Neuronal stem cell (in vitro differentiated cells): Measurements from ENCODE around the gene UTRN.
A peak's percentile ranks its signal among the peaks of the same experiment; 100 is the strongest.

Experiments
- DNase-seq: peaks from one replicate; pipeline ENCODE4 v3.0.0-alpha.2; 2013; ENCODE audit warnings: low spot score
- H2AFZ ChIP-seq: one replicate; pipeline ENCODE4 v1.6.1; 2013; ENCODE audit warnings: mild to moderate bottlenecking, low read length, inconsistent platforms
- H2AK5ac ChIP-seq: 2 replicates; pipeline ENCODE4 v1.6.1; 2013; ENCODE audit warnings: low read depth, mild to moderate bottlenecking, inconsistent platforms, low read length, moderate library complexity, mixed read lengths
- H2BK120ac ChIP-seq: 2 replicates; pipeline ENCODE4 v1.6.1; 2013; ENCODE audit warnings: low read depth, mild to moderate bottlenecking, inconsistent platforms, low read length, moderate library complexity, mixed read lengths
- H2BK12ac ChIP-seq: one replicate; pipeline ENCODE4 v1.6.1; 2013; ENCODE audit warnings: low read length, inconsistent platforms
- H2BK15ac ChIP-seq: 2 replicates; pipeline ENCODE4 v1.6.1; 2013; ENCODE audit warnings: mild to moderate bottlenecking, low read length, inconsistent platforms, mixed read lengths
- H2BK5ac ChIP-seq: one replicate; pipeline ENCODE4 v1.6.1; 2013; ENCODE audit warnings: inconsistent platforms, mild to moderate bottlenecking, low read length, moderate library complexity
- H3K14ac ChIP-seq: one replicate; pipeline ENCODE4 v1.6.1; 2013; ENCODE audit warnings: low read length, inconsistent platforms
- H3K18ac ChIP-seq: 2 replicates; pipeline ENCODE4 v1.6.1; 2013; ENCODE audit warnings: low read length, inconsistent platforms
- H3K23ac ChIP-seq: 2 replicates; pipeline ENCODE4 v1.6.1; 2013; ENCODE audit warnings: low read depth, mild to moderate bottlenecking, mixed read lengths, low read length, inconsistent platforms; ENCODE audit not compliant: poor library complexity
- H3K27ac ChIP-seq: replicated peaks from 3 replicates; pipeline ENCODE4 v1.5.1; 2013; ENCODE audit warnings: low read length, inconsistent platforms
- H3K27me3 ChIP-seq, 3 experiments: 2 replicates each; pipeline ENCODE4 v1.6.1; 2013; ENCODE audit warnings: low read length in 3 of 3, mild to moderate bottlenecking in 2 of 3, inconsistent platforms in 1 of 3, low read depth in 1 of 3, mixed read lengths in 1 of 3, moderate library complexity in 1 of 3; ENCODE audit not compliant: control insufficient read depth in 3 of 3, insufficient read depth in 3 of 3
- H3K36me3 ChIP-seq, 2 donors: replicated peaks in 1 of 2; 2 replicates each; pipeline ENCODE4 v1.6.1; 2013; ENCODE audit warnings: low read length in 2 of 2; ENCODE audit not compliant: control insufficient read depth in 2 of 2, insufficient read depth in 2 of 2
- H3K4ac ChIP-seq: 2 replicates; pipeline ENCODE4 v1.6.1; 2013; ENCODE audit warnings: inconsistent platforms, mild to moderate bottlenecking, low read length, moderate library complexity
- H3K4me1 ChIP-seq, 2 donors: 1 replicate in 1 of 2; 2 replicates in 1 of 2; pipeline ENCODE4 v1.6.1; 2013; ENCODE audit warnings: low read length in 2 of 2, low read depth in 1 of 2; ENCODE audit not compliant: control insufficient read depth in 2 of 2, insufficient read depth in 1 of 2
- H3K4me2 ChIP-seq: one replicate; pipeline ENCODE4 v1.6.1; 2013; ENCODE audit warnings: mild to moderate bottlenecking, low read length, inconsistent platforms; ENCODE audit not compliant: insufficient read depth, poor library complexity, severe bottlenecking
- H3K4me3 ChIP-seq, 2 donors: 2 replicates each; pipeline ENCODE4 v1.5.1; 2013; ENCODE audit warnings: low read length in 2 of 2, mild to moderate bottlenecking in 2 of 2, inconsistent platforms in 1 of 2, moderate library complexity in 1 of 2
- H3K79me1 ChIP-seq: one replicate; pipeline ENCODE4 v1.6.1; 2013; ENCODE audit warnings: low read depth, mild to moderate bottlenecking, inconsistent platforms, low read length, moderate library complexity
- H3K9ac ChIP-seq: one replicate; pipeline ENCODE4 v1.6.1; 2013; ENCODE audit warnings: mild to moderate bottlenecking, low read depth, low read length, inconsistent platforms; ENCODE audit not compliant: poor library complexity
- H3K9me3 ChIP-seq, 2 donors: replicated peaks in 1 of 2; 2 replicates each; pipeline versions ENCODE3 to v1.6.1; 2013; ENCODE audit warnings: low read length in 2 of 2, mild to moderate bottlenecking in 2 of 2, inconsistent platforms in 1 of 2, low read depth in 1 of 2, mixed read lengths in 1 of 2, moderate library complexity in 1 of 2; ENCODE audit not compliant: control insufficient read depth in 2 of 2, insufficient read depth in 1 of 2
- H4K8ac ChIP-seq: one replicate; pipeline ENCODE4 v1.6.1; 2013; ENCODE audit warnings: low read depth, mild to moderate bottlenecking, inconsistent platforms, low read length, moderate library complexity
- H4K91ac ChIP-seq: one replicate; pipeline ENCODE4 v1.6.1; 2013; ENCODE audit warnings: low read length, low read depth, mild to moderate bottlenecking, inconsistent platforms; ENCODE audit not compliant: poor library complexity
- WGBS, 2 donors: extraction: QIAGEN DNeasy Blood & Tissue Kit; methylation state at CpG; one replicate each; pipeline ENCODE4 v1.1.7; 2013; ENCODE audit warnings: missing lambda C conversion rate in 2 of 2, mixed read lengths in 1 of 2; ENCODE audit not compliant: insufficient read length in 2 of 2, insufficient replicate concordance in 1 of 2; ENCODE audit errors: extremely low coverage in 2 of 2; 5-methylcytosine and 5-hydroxymethylcytosine counted together

Gene UTRN

DNA sequence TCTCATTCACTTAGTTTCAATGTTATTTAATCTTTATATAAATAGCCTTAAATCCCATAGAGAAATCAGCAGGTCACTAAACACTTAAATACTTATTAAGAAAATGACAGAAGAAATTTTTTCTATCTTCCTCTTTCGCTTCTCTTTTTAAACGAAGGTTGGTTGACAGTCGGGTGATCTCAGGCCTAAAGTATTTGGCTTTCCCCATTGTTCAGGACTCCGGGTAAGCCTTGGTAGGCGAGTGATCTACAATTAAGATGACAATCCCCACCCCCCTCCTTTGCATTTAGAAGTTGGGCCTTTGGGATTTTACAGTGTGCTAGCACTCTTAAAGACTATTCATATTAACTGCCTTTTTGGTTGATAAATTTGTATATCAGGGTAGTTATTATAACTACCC lies 19.7 kb upstream of the UTRN start:
- no peak overlapping the region for H3K4me3 ChIP-seq
- no peaks in the 10 kb centered on the region for H3K36me3 ChIP-seq
- peak; percentile 67 for DNase-seq
- H3K4me2 ChIP-seq: no peak overlapping the region
- no peak overlapping the region for H2BK5ac ChIP-seq
- peaks cover 11 to 20% of the 10 kb centered on the region in 2 donors for H3K4me1 ChIP-seq
- no peak overlapping the region for H3K4ac ChIP-seq
- no peak overlapping the region for H4K91ac ChIP-seq
- no peak overlapping the region for H3K9ac ChIP-seq
- H2BK15ac ChIP-seq: no peak overlapping the region
- no peak overlapping the region for H3K18ac ChIP-seq
- H2AFZ ChIP-seq: peak overlapping the region; percentile 77
- H2AK5ac ChIP-seq: no peak overlapping the region
- no peak overlapping the region for H2BK120ac ChIP-seq
- H3K23ac ChIP-seq: no peak overlapping the region
- no peak overlapping the region for H3K27ac ChIP-seq
- H3K14ac ChIP-seq: no peak overlapping the region
- H3K79me1 ChIP-seq: no peaks in the 10 kb centered on the region
- peaks cover 1 to 8% of the 10 kb centered on the region in 2 donors for H3K9me3 ChIP-seq
- H4K8ac ChIP-seq: no peak overlapping the region
- no peak overlapping the region for H2BK12ac ChIP-seq
- no peaks in the 10 kb centered on the region for H3K27me3 ChIP-seq
- no CpG with 5 or more reads among the region's 5 CpGs for WGBS, 2 donors

DNA sequence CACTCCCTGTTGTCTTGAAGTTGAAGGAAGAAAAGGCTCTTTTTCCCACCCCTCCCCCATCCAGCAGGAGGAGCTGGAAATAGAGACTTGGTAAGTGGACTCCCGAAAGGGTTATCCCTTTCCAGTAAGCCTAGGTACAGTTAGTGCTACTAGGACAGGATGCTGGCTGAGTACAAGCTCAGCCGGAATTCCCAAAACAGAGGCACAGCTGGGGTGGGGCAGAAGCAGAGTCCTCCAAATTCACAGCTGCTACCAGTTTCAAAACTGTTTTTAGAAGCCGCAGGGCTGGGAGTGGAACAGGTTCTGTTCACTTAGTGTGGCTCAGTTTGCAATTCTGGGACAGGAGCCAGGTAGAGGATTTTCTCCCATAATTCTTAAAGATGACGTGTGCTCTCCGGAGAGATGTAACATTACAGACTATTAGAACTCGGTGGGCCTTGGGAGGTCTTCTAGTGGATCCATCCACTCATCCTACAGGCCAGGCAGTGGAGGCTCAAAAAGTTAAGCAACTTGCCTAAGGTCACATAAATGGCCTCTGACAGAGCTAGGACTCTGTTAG lies 19.0 kb upstream of the UTRN start:
- Histone ChIP-seq H2BK15ac (no peak overlapping the region), H2AFZ (peak overlapping the region; percentile 95), H3K14ac (no peak overlapping the region), H3K36me3 (no peaks in the 10 kb centered on the region), H3K4me2 (peak overlapping the region; percentile 37), H2BK120ac (no peak overlapping the region), H3K4me3 (peak overlapping the region in 1 of 2 donors; percentile 2), H3K4ac (no peak overlapping the region), H2BK5ac (peak overlapping the region; percentile 62), H3K27ac (peak overlapping the region; percentile 89), H2BK12ac (no peak overlapping the region), H3K4me1 (peaks cover 11 to 17% of the 10 kb centered on the region in 2 donors), H3K79me1 (no peaks in the 10 kb centered on the region), H3K27me3 (no peaks in the 10 kb centered on the region), H3K9ac (no peak overlapping the region), H3K9me3 (peaks cover 1 to 8% of the 10 kb centered on the region in 2 donors), H3K18ac (no peak overlapping the region), H3K23ac (no peak overlapping the region), H2AK5ac (no peak overlapping the region), H4K8ac (no peak overlapping the region), H4K91ac (no peak overlapping the region)
- WGBS, 2 donors: no CpG with 5 or more reads among the region's 6 CpGs
- peak; percentile 48 for DNase-seq

DNA sequence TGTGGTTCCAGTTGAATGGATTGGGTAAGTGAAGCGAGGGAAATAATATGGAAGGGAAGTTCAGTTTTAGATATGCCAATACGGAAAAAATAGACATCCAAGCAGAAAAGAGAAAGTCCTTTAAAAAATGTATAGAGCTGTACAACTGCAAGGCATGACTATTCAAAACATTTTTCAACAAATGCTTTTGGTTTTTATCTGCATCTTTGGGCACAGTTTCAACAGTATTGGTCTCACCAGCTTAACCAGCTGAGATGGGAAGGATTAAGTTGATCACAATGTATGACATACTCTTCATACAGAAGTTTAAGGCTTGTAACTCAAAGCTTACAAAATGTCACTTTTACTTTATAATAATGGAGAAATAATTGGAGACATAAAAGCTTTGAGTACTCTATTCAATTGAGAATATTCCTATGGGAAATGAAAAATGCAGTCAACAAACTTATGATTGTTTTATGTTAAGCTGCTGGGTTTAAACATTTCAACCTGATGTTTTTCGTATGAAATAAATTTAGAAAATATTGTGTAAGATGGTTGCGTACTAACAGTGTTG lies 16.3 kb upstream of the UTRN start:
- Histone ChIP-seq H3K36me3 (no peaks in the 10 kb centered on the region), H3K79me1 (no peaks in the 10 kb centered on the region), H2BK15ac (no peak overlapping the region), H3K27ac (no peak overlapping the region), H3K4me3 (no peak overlapping the region), H3K9ac (no peak overlapping the region), H2AFZ (no peak overlapping the region), H2BK5ac (no peak overlapping the region), H2BK120ac (no peak overlapping the region), H3K4ac (no peak overlapping the region), H3K18ac (no peak overlapping the region), H2AK5ac (no peak overlapping the region), H3K27me3 (no peaks in the 10 kb centered on the region), H3K23ac (no peak overlapping the region), H3K4me2 (no peak overlapping the region), H4K91ac (no peak overlapping the region), H2BK12ac (no peak overlapping the region), H3K14ac (no peak overlapping the region), H3K9me3 (no peaks in the 10 kb centered on the region), H3K4me1 (peaks cover 11 to 17% of the 10 kb centered on the region in 2 donors), H4K8ac (no peak overlapping the region)
- no peak for DNase-seq
- WGBS, 2 donors: 100% methylated on average over 1 of the region's 4 CpGs; no CpG with 5 or more reads in 1 of the 2 donors

DNA sequence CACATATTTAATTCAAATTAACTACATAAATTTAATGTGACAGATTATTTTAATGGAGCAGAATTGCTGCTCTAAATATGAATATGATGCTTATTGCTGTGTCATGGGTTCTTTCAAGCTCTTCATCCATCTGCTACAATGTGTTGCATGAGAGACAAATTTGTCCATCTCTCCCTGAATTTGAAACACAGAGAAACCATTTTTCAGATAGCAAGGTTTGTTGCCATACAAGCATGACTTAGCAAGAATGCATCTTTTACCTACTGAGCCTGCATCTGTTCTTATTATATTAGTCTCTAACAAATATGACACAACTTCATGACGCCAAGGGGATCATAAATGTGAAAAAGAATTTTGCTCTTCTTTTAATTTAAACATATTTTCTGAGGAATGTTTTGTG lies 8.0 kb upstream of the UTRN start:
- Histone ChIP-seq H2BK12ac (no peak overlapping the region), H2AK5ac (no peak overlapping the region), H3K36me3 (no peaks in the 10 kb centered on the region), H3K79me1 (no peaks in the 10 kb centered on the region), H3K14ac (no peak overlapping the region), H2BK15ac (no peak overlapping the region), H2BK120ac (no peak overlapping the region), H3K9me3 (peaks cover 0 to 11% of the 10 kb centered on the region in 2 donors), H3K4me1 (peaks cover 5 to 8% of the 10 kb centered on the region in 2 donors), H3K18ac (no peak overlapping the region), H3K9ac (no peak overlapping the region), H2BK5ac (no peak overlapping the region), H3K23ac (no peak overlapping the region), H3K4me2 (no peak overlapping the region), H3K4me3 (no peak overlapping the region), H3K4ac (no peak overlapping the region), H4K91ac (no peak overlapping the region), H2AFZ (no peak overlapping the region), H3K27ac (no peak overlapping the region), H3K27me3 (no peaks in the 10 kb centered on the region), H4K8ac (no peak overlapping the region)
- no peak for DNase-seq
- WGBS, 2 donors: no CpG with 5 or more reads among the region's 1 CpG
